Neuronal stem cell (in vitro differentiated cells): ENCODE measurements around the gene EIF2S3.

Experiments used
- DNase-seq: peaks from one replicate; pipeline ENCODE4 v3.0.0-alpha.2; 2013; ENCODE audit warnings: low spot score
- H2AFZ ChIP-seq: one replicate; pipeline ENCODE4 v1.6.1; 2013; ENCODE audit warnings: mild to moderate bottlenecking, low read length, inconsistent platforms
- H2AK5ac ChIP-seq: 2 replicates; pipeline ENCODE4 v1.6.1; 2013; ENCODE audit warnings: low read depth, mild to moderate bottlenecking, inconsistent platforms, low read length, moderate library complexity, mixed read lengths
- H2BK120ac ChIP-seq: 2 replicates; pipeline ENCODE4 v1.6.1; 2013; ENCODE audit warnings: low read depth, mild to moderate bottlenecking, inconsistent platforms, low read length, moderate library complexity, mixed read lengths
- H2BK12ac ChIP-seq: one replicate; pipeline ENCODE4 v1.6.1; 2013; ENCODE audit warnings: low read length, inconsistent platforms
- H2BK15ac ChIP-seq: 2 replicates; pipeline ENCODE4 v1.6.1; 2013; ENCODE audit warnings: mild to moderate bottlenecking, low read length, inconsistent platforms, mixed read lengths
- H2BK5ac ChIP-seq: one replicate; pipeline ENCODE4 v1.6.1; 2013; ENCODE audit warnings: inconsistent platforms, mild to moderate bottlenecking, low read length, moderate library complexity
- H3K14ac ChIP-seq: one replicate; pipeline ENCODE4 v1.6.1; 2013; ENCODE audit warnings: low read length, inconsistent platforms
- H3K18ac ChIP-seq: 2 replicates; pipeline ENCODE4 v1.6.1; 2013; ENCODE audit warnings: low read length, inconsistent platforms
- H3K23ac ChIP-seq: 2 replicates; pipeline ENCODE4 v1.6.1; 2013; ENCODE audit warnings: low read depth, mild to moderate bottlenecking, mixed read lengths, low read length, inconsistent platforms; ENCODE audit not compliant: poor library complexity
- H3K27ac ChIP-seq: replicated peaks from 3 replicates; pipeline ENCODE4 v1.5.1; 2013; ENCODE audit warnings: low read length, inconsistent platforms
- H3K27me3 ChIP-seq, 3 experiments: 2 replicates each; pipeline ENCODE4 v1.6.1; 2013; ENCODE audit warnings: low read length in 3 of 3, mild to moderate bottlenecking in 2 of 3, inconsistent platforms in 1 of 3, low read depth in 1 of 3, mixed read lengths in 1 of 3, moderate library complexity in 1 of 3; ENCODE audit not compliant: control insufficient read depth in 3 of 3, insufficient read depth in 3 of 3
- H3K36me3 ChIP-seq, 2 donors: replicated peaks in 1 of 2; 2 replicates each; pipeline ENCODE4 v1.6.1; 2013; ENCODE audit warnings: low read length in 2 of 2; ENCODE audit not compliant: control insufficient read depth in 2 of 2, insufficient read depth in 2 of 2
- H3K4ac ChIP-seq: 2 replicates; pipeline ENCODE4 v1.6.1; 2013; ENCODE audit warnings: inconsistent platforms, mild to moderate bottlenecking, low read length, moderate library complexity
- H3K4me1 ChIP-seq, 2 donors: 1 replicate in 1 of 2; 2 replicates in 1 of 2; pipeline ENCODE4 v1.6.1; 2013; ENCODE audit warnings: low read length in 2 of 2, low read depth in 1 of 2; ENCODE audit not compliant: control insufficient read depth in 2 of 2, insufficient read depth in 1 of 2
- H3K4me2 ChIP-seq: one replicate; pipeline ENCODE4 v1.6.1; 2013; ENCODE audit warnings: mild to moderate bottlenecking, low read length, inconsistent platforms; ENCODE audit not compliant: insufficient read depth, poor library complexity, severe bottlenecking
- H3K4me3 ChIP-seq, 2 donors: 2 replicates each; pipeline ENCODE4 v1.5.1; 2013; ENCODE audit warnings: low read length in 2 of 2, mild to moderate bottlenecking in 2 of 2, inconsistent platforms in 1 of 2, moderate library complexity in 1 of 2
- H3K79me1 ChIP-seq: one replicate; pipeline ENCODE4 v1.6.1; 2013; ENCODE audit warnings: low read depth, mild to moderate bottlenecking, inconsistent platforms, low read length, moderate library complexity
- H3K9ac ChIP-seq: one replicate; pipeline ENCODE4 v1.6.1; 2013; ENCODE audit warnings: mild to moderate bottlenecking, low read depth, low read length, inconsistent platforms; ENCODE audit not compliant: poor library complexity
- H3K9me3 ChIP-seq, 2 donors: replicated peaks in 1 of 2; 2 replicates each; pipeline versions ENCODE3 to v1.6.1; 2013; ENCODE audit warnings: low read length in 2 of 2, mild to moderate bottlenecking in 2 of 2, inconsistent platforms in 1 of 2, low read depth in 1 of 2, mixed read lengths in 1 of 2, moderate library complexity in 1 of 2; ENCODE audit not compliant: control insufficient read depth in 2 of 2, insufficient read depth in 1 of 2
- H4K8ac ChIP-seq: one replicate; pipeline ENCODE4 v1.6.1; 2013; ENCODE audit warnings: low read depth, mild to moderate bottlenecking, inconsistent platforms, low read length, moderate library complexity
- H4K91ac ChIP-seq: one replicate; pipeline ENCODE4 v1.6.1; 2013; ENCODE audit warnings: low read length, low read depth, mild to moderate bottlenecking, inconsistent platforms; ENCODE audit not compliant: poor library complexity
- WGBS, 2 donors: extraction: QIAGEN DNeasy Blood & Tissue Kit; methylation state at CpG; one replicate each; pipeline ENCODE4 v1.1.7; 2013; ENCODE audit warnings: missing lambda C conversion rate in 2 of 2, mixed read lengths in 1 of 2; ENCODE audit not compliant: insufficient read length in 2 of 2, insufficient replicate concordance in 1 of 2; ENCODE audit errors: extremely low coverage in 2 of 2; 5-methylcytosine and 5-hydroxymethylcytosine counted together

EIF2S3 gene

DNA sequence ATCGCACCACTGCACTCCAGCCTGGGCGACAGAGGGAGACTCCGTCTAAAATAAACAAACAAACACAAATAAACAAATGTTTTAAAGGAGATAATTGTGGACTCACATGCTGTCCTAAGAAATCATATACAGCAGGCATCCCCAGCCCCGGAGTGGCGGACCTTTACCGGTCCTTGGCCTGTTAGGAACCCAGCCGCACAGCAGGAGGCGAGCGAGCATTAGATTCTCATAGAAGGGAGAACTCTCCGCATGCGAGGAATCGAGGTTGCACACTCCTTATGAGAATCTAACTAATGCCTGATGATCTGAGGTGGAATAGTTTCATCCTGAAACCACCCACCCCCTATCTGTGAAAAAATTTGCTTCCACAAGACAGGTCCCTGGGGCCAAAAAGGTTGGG lies 39.0 kb downstream of the EIF2S3 start:
- H3K4ac ChIP-seq = no peak overlapping the region
- no peaks in the 10 kb centered on the region for H3K36me3 ChIP-seq
- H3K79me1 ChIP-seq = no peaks in the 10 kb centered on the region
- no peak overlapping the region for H4K91ac ChIP-seq
- no peak overlapping the region for H3K18ac ChIP-seq
- H3K9me3 ChIP-seq = no peaks in the 10 kb centered on the region
- H2AFZ ChIP-seq = no peak overlapping the region
- H2BK12ac ChIP-seq = no peak overlapping the region
- no peaks in the 10 kb centered on the region for H3K27me3 ChIP-seq
- no CpG with 5 or more reads among the region's 12 CpGs for WGBS, 2 donors
- no peak overlapping the region for H4K8ac ChIP-seq
- no peak overlapping the region for H2BK15ac ChIP-seq
- no peak overlapping the region for H3K27ac ChIP-seq
- DNase-seq = no peak
- no peak overlapping the region for H3K9ac ChIP-seq
- no peaks in the 10 kb centered on the region for H3K4me1 ChIP-seq
- no peak overlapping the region for H2BK120ac ChIP-seq
- H2AK5ac ChIP-seq = no peak overlapping the region
- H2BK5ac ChIP-seq = no peak overlapping the region
- H3K14ac ChIP-seq = no peak overlapping the region
- no peak overlapping the region for H3K4me3 ChIP-seq
- no peak overlapping the region for H3K4me2 ChIP-seq
- no peak overlapping the region for H3K23ac ChIP-seq

DNA sequence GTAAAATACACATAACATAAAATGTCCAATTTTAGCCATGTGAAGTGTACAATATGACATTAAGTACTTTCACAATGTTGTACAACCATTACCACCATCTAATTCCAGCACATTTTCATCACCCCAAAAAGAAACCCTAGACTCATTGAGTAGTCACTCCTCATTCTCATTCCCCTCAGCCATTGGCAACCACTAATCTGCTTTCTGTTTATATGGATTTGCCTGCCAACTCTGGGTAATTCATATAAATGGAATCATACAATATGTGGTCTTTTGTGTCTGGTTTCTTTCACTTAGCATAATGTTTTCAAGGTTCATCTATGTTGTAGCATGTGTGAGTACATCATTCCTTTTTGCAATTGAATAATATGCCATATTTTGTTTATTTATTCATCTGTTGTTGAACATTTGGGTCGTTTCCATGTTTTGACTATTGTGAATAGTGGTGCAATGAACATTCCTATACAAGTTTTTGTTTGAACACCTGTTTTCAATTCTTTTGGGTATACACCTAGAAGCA lies 43.0 kb downstream of the EIF2S3 start:
- Histone ChIP-seq H2BK15ac (no peak overlapping the region), H3K36me3 (no peaks in the 10 kb centered on the region), H2AK5ac (no peak overlapping the region), H3K4me2 (no peak overlapping the region), H3K14ac (no peak overlapping the region), H4K8ac (no peak overlapping the region), H2AFZ (no peak overlapping the region), H3K4me1 (no peaks in the 10 kb centered on the region), H3K4me3 (no peak overlapping the region), H3K18ac (no peak overlapping the region), H2BK120ac (no peak overlapping the region), H4K91ac (no peak overlapping the region), H2BK12ac (no peak overlapping the region), H2BK5ac (no peak overlapping the region), H3K79me1 (no peaks in the 10 kb centered on the region), H3K4ac (no peak overlapping the region), H3K27ac (no peak overlapping the region), H3K9me3 (no peaks in the 10 kb centered on the region), H3K23ac (no peak overlapping the region), H3K27me3 (no peaks in the 10 kb centered on the region), H3K9ac (no peak overlapping the region)
- no peak for DNase-seq
- no CpG with 5 or more reads among the region's 1 CpG for WGBS, 2 donors

DNA sequence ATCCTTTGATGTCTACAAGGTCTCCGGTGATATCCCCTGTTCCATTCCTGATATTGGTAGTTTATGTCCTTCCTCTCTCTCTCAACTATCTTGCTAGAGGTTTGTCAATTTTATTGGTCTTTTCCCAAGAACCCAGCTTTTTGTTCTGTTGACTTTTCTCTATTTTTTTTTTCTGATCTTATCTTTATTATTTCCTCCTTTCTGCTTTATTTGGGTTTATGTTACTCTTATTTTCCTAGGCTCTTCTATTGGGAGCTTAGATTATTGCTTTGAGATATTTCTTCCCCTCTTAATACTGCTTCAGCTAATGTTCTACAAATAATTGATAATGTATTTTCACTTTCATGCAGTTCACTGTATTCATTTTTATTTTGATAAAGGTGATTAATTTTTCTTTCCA lies 44.2 kb downstream of the EIF2S3 start:
- Histone ChIP-seq H4K8ac (no peak overlapping the region), H3K18ac (no peak overlapping the region), H3K27me3 (no peaks in the 10 kb centered on the region), H3K4me3 (no peak overlapping the region), H2BK5ac (no peak overlapping the region), H3K4me2 (no peak overlapping the region), H4K91ac (no peak overlapping the region), H2AK5ac (no peak overlapping the region), H3K36me3 (no peaks in the 10 kb centered on the region), H3K4ac (no peak overlapping the region), H3K23ac (no peak overlapping the region), H2BK15ac (no peak overlapping the region), H3K9ac (no peak overlapping the region), H3K9me3 (no peaks in the 10 kb centered on the region), H2AFZ (no peak overlapping the region), H3K79me1 (no peaks in the 10 kb centered on the region), H2BK120ac (no peak overlapping the region), H3K14ac (no peak overlapping the region), H2BK12ac (no peak overlapping the region), H3K4me1 (no peaks in the 10 kb centered on the region), H3K27ac (no peak overlapping the region)
- WGBS, 2 donors = no CpG with 5 or more reads among the region's 1 CpG
- DNase-seq = no peak

DNA sequence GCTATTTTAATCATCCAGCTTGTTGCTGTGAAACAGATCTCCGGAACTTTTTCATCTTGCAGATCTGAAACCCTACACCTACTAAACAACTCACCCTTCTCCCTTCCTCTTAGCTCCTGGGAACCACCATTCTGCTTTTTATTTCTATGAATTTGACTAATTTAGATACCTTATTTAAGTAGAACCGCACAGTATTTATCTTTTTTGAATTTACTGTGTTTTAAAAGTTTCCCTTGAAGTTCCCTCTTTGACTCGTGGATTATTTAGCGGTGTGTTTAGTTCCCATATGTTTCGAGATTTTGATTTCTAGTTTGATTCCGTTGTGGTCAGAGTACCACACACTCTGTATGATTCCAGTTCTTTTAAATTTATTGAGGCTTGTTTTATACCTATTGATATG lies 44.6 kb downstream of the EIF2S3 start:
- H3K27me3 ChIP-seq = no peaks in the 10 kb centered on the region
- H4K91ac ChIP-seq = no peak overlapping the region
- no peaks in the 10 kb centered on the region for H3K79me1 ChIP-seq
- no peak overlapping the region for H3K14ac ChIP-seq
- H2BK120ac ChIP-seq = no peak overlapping the region
- no peaks in the 10 kb centered on the region for H3K4me1 ChIP-seq
- no peak for DNase-seq
- H3K4me3 ChIP-seq = no peak overlapping the region
- H2BK5ac ChIP-seq = no peak overlapping the region
- no peaks in the 10 kb centered on the region for H3K36me3 ChIP-seq
- no peak overlapping the region for H3K4me2 ChIP-seq
- no peak overlapping the region for H3K4ac ChIP-seq
- no peak overlapping the region for H2BK15ac ChIP-seq
- H3K27ac ChIP-seq = no peak overlapping the region
- no peak overlapping the region for H3K9ac ChIP-seq
- no peak overlapping the region for H2BK12ac ChIP-seq
- H3K23ac ChIP-seq = no peak overlapping the region
- no peak overlapping the region for H4K8ac ChIP-seq
- WGBS, 2 donors = no CpG with 5 or more reads among the region's 6 CpGs
- no peaks in the 10 kb centered on the region for H3K9me3 ChIP-seq
- H3K18ac ChIP-seq = no peak overlapping the region
- H2AFZ ChIP-seq = no peak overlapping the region
- H2AK5ac ChIP-seq = no peak overlapping the region
